Colonic mucosa (tissue), 4 donors: Measurements from ENCODE around the gene GGTLC2. TPM values are rescaled to one million over a fixed set of nuclear protein-coding genes. Genes with fewer than 3 reads are reported as not detected.

ENCODE experiments used
- DNase-seq: peaks from one replicate; pipeline ENCODE4 v3.0.0-alpha.2; 2020
- H3K27ac ChIP-seq: fragments of 200-600 bp; one replicate; pipeline ENCODE4 v1.8.0; 2021
- H3K27me3 ChIP-seq: fragments of 200-600 bp; one replicate; pipeline ENCODE4 v1.8.0; 2021
- H3K36me3 ChIP-seq: fragments of 200-600 bp; one replicate; pipeline ENCODE4 v1.8.0; 2021
- H3K4me1 ChIP-seq: fragments of 200-600 bp; one replicate; pipeline ENCODE4 v1.8.0; 2021; ENCODE audit warnings: mild to moderate bottlenecking
- H3K4me3 ChIP-seq: fragments of 200-600 bp; one replicate; pipeline ENCODE4 v1.8.0; 2021
- H3K9ac ChIP-seq, 2 donors: one replicate each; pipeline ENCODE4 v1.7.0; 2013; ENCODE audit warnings: control low read depth in 2 of 2, low read depth in 2 of 2, low read length in 2 of 2
- H3K9me3 ChIP-seq: fragments of 200-600 bp; one replicate; pipeline ENCODE4 v1.8.0; 2021
- CTCF ChIP-seq: fragments of 200-600 bp; IDR thresholded peaks from one replicate; pipeline ENCODE4 v1.8.0; 2022; ENCODE audit warnings: antibody characterized with exemption, mild to moderate bottlenecking
- intact Hi-C: fragments of 100-400 bp; cut with DNase I; formaldehyde crosslinking; loops from one replicate; pipeline ENCODE4 v1.14.1; 2022
- total RNA-seq, 2 donors: library from RNA; stranded (reverse); fragmentation: NEBNext Ultra II Directional in 1 of 2; extraction: Animal tissue kit (Norgen Biotek cat#: 25700) in 1 of 2; gene quantifications; one replicate each; pipeline ENCODE4 v1.2.1, GENCODE V29; 2021
- donor health status: healthy.
- donor health status: DM: no; HTN: no; CAD: no.
- donor health status: DM: no; HTN: no; CAD: no.

The GGTLC2 gene
- total RNA-seq, 2 donors from 2014 or later: not detected

DNA sequence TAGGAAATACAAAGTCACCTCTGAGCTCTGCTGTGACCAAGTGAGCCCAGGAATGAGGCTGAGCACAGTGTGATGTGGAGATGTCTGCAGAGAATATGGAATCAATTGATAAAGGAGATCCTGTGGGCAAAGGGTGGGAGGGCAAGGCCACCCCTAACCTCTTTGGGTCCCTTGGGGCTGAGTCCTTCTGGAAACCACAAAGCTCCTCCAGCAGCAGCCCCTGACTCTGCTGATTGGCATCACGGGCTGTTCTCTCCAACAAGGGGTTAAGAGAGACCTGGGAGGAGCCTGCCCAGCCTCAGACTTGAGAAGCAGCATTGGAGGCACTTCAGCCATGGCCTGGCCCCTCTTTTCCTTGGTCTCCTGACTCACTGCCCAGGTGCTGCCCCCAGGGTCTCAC lies 49.7 kb downstream of the GGTLC2 start:
- Histone ChIP-seq H3K36me3 (no peaks in the 10 kb centered on the region), H3K4me3 (no peak overlapping the region), H3K27me3 (no peaks in the 10 kb centered on the region), H3K27ac (no peak overlapping the region), H3K9ac (no peak overlapping the region), H3K9me3 (no peaks in the 10 kb centered on the region), H3K4me1 (peaks cover 9% of the 10 kb centered on the region)
- TF ChIP-seq CTCF: no peak
- intact Hi-C loops: no loop called here
- no peak for DNase-seq

DNA sequence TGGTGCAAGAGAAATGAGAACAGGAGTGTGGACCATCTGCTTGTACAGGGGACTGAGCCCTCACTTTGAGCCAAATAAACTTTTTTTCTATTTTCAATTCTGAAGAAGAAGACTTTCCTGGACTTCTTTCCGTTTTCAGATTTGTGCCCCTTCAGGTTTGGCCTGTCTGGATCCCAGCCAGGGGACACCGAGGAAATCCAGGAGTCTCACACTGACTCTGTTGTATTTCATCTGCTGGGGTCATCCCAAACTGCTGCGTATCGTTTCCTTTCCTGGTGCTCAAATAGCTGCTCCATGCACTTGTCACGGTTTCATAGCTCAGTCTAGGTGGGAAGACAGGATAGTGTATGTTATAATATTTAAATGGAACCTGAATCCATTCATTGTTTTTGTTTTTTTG lies 51.7 kb downstream of the GGTLC2 start:
- Histone ChIP-seq H3K4me1 (peaks cover 9% of the 10 kb centered on the region), H3K9ac (no peak overlapping the region), H3K4me3 (no peak overlapping the region), H3K27me3 (no peaks in the 10 kb centered on the region), H3K9me3 (no peaks in the 10 kb centered on the region), H3K27ac (no peak overlapping the region), H3K36me3 (no peaks in the 10 kb centered on the region)
- no peak for DNase-seq
- TF ChIP-seq CTCF: no peak
- intact Hi-C loops: no loop called here

Other genes with a start within 250 kb of the GGTLC2 start
- gene ZNF280B, start 135.9 kb upstream of the GGTLC2 start, total RNA-seq: 1 to 10 TPM in 1 of 2 donors, under 1 TPM in 1; 0.96 to 1.1 TPM
- not detected for gene ZNF280A, start 124.3 kb upstream of the GGTLC2 start, total RNA-seq
- gene PRAME, start 85.3 kb upstream of the GGTLC2 start, total RNA-seq: 1 to 10 TPM in 1 of 2 donors, not detected in 1; 2.8 TPM
- 10 to 100 TPM; 18.8 to 29.2 TPM for gene IGLL5, start 243.2 kb downstream of the GGTLC2 start, total RNA-seq